GM13976 (cell line): ENCODE measurements around the gene PLS3.
"Not testable (repeated sequence)": the region's sequence is repeated elsewhere in the genome, so short reads cannot be mapped to it uniquely, and the experiment has no call there.

Experiments used
- DNase-seq: peaks from one replicate; pipeline ENCODE4 v3.0.0; 2012; ENCODE audit warnings: low spot score
- CTCF ChIP-seq: IDR thresholded peaks from 2 replicates; pipeline ENCODE4 v1.5.1; 2012; ENCODE audit warnings: borderline replicate concordance, mild to moderate bottlenecking; ENCODE audit not compliant: insufficient read depth; ENCODE audit errors: extremely low read depth, missing control alignments, control extremely low read depth
- in situ Hi-C: fragments of 300-500 bp; cut with MboI; formaldehyde crosslinking; loops from one replicate; pipeline ENCODE4 v1.12.0; 2022; ENCODE audit warnings: low sequenced_read_pairs, mixed read lengths, inconsistent platforms; ENCODE audit not compliant: unreplicated experiment

Gene PLS3

DNA sequence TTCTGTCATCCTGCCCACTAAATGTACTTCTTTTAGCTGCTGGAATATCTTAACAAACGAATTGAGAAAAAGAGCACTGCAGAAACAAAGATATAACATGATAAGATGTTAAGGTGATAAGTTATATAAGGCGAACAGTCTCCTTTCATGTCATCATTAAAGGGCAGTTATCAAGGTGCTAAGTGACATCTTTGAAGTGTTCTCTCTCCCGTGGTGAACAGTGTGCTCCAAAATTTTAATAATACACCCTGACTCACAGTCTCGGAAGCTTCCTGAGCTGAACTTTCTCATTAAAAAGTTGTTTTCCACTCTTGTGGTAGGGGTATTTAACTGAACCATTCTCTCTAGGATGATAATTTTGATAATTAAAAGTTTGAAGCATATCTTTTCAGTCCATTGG is 61.6 kb downstream of the PLS3 start:
- in situ Hi-C loops = no loop called here
- no peak for DNase-seq
- TF ChIP-seq CTCF = no peak

- no peak for DNase-seq
- in situ Hi-C loops = no loop called here
- TF ChIP-seq CTCF = no peak
These were observed 63.9 kb downstream of the PLS3 start for GRCh38 chrX:115624916-115625315.

GRCh38 chrX:115625572-115626301 is 64.8 kb downstream of the PLS3 start:
- no peak for DNase-seq
- in situ Hi-C loops = no loop called here
- TF ChIP-seq CTCF = no peak

DNA sequence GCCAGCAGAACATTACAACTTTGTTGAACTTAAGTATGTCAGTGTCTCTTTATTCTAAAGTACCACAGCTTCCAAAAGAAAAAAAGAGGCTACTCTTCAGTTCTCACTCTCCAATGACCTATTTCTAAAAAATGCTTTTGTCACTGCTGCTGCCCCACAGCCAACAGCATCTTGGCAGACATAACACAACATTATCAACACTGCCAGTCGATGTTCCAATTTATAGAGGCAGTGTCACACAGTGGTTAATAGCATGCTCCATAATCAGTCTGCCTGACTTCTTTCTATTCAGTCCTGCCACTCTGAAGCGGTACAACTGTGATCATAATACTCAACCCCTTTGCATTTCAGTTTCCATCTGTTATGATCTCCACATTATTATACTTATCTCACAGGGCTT is 69.2 kb downstream of the PLS3 start:
- in situ Hi-C loops = no loop called here
- no peak for TF ChIP-seq CTCF
- no peak for DNase-seq

- DNase-seq = no peak
- in situ Hi-C loops = no loop called here
These were observed 71.5 kb downstream of the PLS3 start for GRCh38 chrX:115632455-115632854.

DNA sequence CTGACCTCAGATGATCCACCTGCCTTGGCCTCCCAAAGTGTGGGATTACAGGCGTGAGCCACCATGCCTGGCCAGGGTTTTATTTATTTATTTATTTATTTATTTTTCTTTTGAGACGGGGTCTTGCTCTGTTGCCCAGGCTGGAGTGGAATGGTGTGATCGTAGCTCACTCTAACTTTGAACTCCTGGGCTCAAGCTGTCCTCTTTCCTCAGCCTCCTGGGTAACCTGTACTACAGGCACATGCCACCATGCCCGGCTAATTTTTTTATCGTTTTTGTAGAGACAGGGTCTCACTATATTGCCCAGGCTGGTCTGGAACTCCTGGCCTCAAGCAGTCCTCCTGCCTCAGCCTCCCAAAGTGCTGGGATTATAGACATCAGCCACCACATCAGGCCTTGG is 72.4 kb downstream of the PLS3 start:
- in situ Hi-C loops = not testable (repeated sequence)

More at GRCh38 chrX:115632455-115632854, 71.5 kb downstream of the PLS3 start:
- no peak for TF ChIP-seq CTCF

GRCh38 chrX:115639334-115639880 is 78.4 kb downstream of the PLS3 start:
- no peak for TF ChIP-seq CTCF
- DNase-seq = no peak
- in situ Hi-C loops = no loop called here

More for the DNA sequence above, 72.4 kb downstream of the PLS3 start:
- not testable (repeated sequence) for DNase-seq
